Type B pancreatic cell (in vitro differentiated cells): ENCODE measurements around the gene CARD19. TPM values are rescaled to one million over a fixed set of nuclear protein-coding genes. Genes with fewer than 3 reads are reported as not detected.

Experiments
- DNase-seq: peaks from one replicate; pipeline ENCODE4 v3.0.0; 2021; ENCODE audit warnings: mixed read lengths; ENCODE audit not compliant: unreplicated experiment; ENCODE audit errors: extremely low spot score
- H3K27ac Mint-ChIP-seq: 2 replicates; pipeline ENCODE4 v1.8.0; 2021; ENCODE audit warnings: mild to moderate bottlenecking, mixed read lengths
- H3K27me3 Mint-ChIP-seq: 2 replicates; pipeline ENCODE4 v1.8.0; 2021; ENCODE audit warnings: mixed read lengths
- H3K36me3 Mint-ChIP-seq: 2 replicates; pipeline ENCODE4 v1.8.0; 2021; ENCODE audit warnings: mixed read lengths
- H3K4me1 Mint-ChIP-seq: one replicate; pipeline ENCODE4 v1.8.0; 2021; ENCODE audit warnings: mixed read lengths; ENCODE audit not compliant: unreplicated experiment
- H3K4me3 Mint-ChIP-seq: 2 replicates; pipeline ENCODE4 v1.8.0; 2021; ENCODE audit warnings: mild to moderate bottlenecking, mixed read lengths
- H3K9me3 Mint-ChIP-seq: 2 replicates; pipeline ENCODE4 v1.8.0; 2021; ENCODE audit warnings: mixed read lengths
- CTCF ChIP-seq: fragments of 200-600 bp; sonication (generic); conservative IDR thresholded peaks from 2 replicates; pipeline ENCODE4 v1.5.0; 2021; ENCODE audit warnings: antibody characterized with exemption, mild to moderate bottlenecking
- total RNA-seq: library from RNA; stranded (reverse); gene quantifications from 2 replicates; pipeline ENCODE4 v1.2.1, GENCODE V29; 2021; ENCODE audit warnings: low replicate concordance

The CARD19 gene
- total RNA-seq, 1 donor from 2014 or later = 17.7 TPM

GRCh38 chr9:93061791-93062763 lies 33.9 kb upstream of the CARD19 start:
- Mint-ChIP-seq H3K27ac (no peak overlapping the region), H3K9me3 (no peaks in the 10 kb centered on the region), H3K36me3 (no peaks in the 10 kb centered on the region), H3K4me1 (peaks cover 10% of the 10 kb centered on the region), H3K27me3 (peaks cover 3% of the 10 kb centered on the region), H3K4me3 (no peak overlapping the region)
- DNase-seq = no peak
- TF ChIP-seq CTCF = no peak

- Mint-ChIP-seq H3K36me3 (no peaks in the 10 kb centered on the region), H3K4me3 (no peak overlapping the region), H3K27me3 (peaks cover 3% of the 10 kb centered on the region), H3K27ac (no peak overlapping the region), H3K4me1 (peaks cover 10% of the 10 kb centered on the region), H3K9me3 (no peaks in the 10 kb centered on the region)
- no peak for TF ChIP-seq CTCF
- DNase-seq = no peak
These were observed 31.5 kb upstream of the CARD19 start for GRCh38 chr9:93064392-93065134.

- TF ChIP-seq CTCF = no peak
- H3K9me3 Mint-ChIP-seq = no peaks in the 10 kb centered on the region
- DNase-seq = no peak
- peaks cover 10% of the 10 kb centered on the region for H3K4me1 Mint-ChIP-seq
- H3K36me3 Mint-ChIP-seq = no peaks in the 10 kb centered on the region
- H3K27ac Mint-ChIP-seq = no peak overlapping the region
- H3K4me3 Mint-ChIP-seq = no peak overlapping the region
- peaks cover 3% of the 10 kb centered on the region for H3K27me3 Mint-ChIP-seq
These were observed 30.8 kb upstream of the CARD19 start for GRCh38 chr9:93065135-93065720.

- Mint-ChIP-seq H3K4me3 (no peak overlapping the region), H3K27ac (no peak overlapping the region), H3K9me3 (no peaks in the 10 kb centered on the region), H3K36me3 (no peaks in the 10 kb centered on the region), H3K27me3 (no peaks in the 10 kb centered on the region), H3K4me1 (no peaks in the 10 kb centered on the region)
- DNase-seq = no peak
- no peak for TF ChIP-seq CTCF
These were observed 28.9 kb upstream of the CARD19 start for GRCh38 chr9:93066978-93067603.

- Mint-ChIP-seq H3K4me1 (no peaks in the 10 kb centered on the region), H3K36me3 (no peaks in the 10 kb centered on the region), H3K27me3 (no peaks in the 10 kb centered on the region), H3K4me3 (no peak overlapping the region), H3K27ac (no peak overlapping the region), H3K9me3 (no peaks in the 10 kb centered on the region)
- TF ChIP-seq CTCF = no peak
- DNase-seq = no peak
These were observed 27.1 kb upstream of the CARD19 start for GRCh38 chr9:93068956-93069355.
